NCI-H526 (cell line): ENCODE measurements around the gene WFDC2.

Experiments
- DNase-seq, 2 experiments: peaks; one replicate each; lab custom pipeline; 2025; lab: John Stamatoyannopoulos, UW

The WFDC2 gene

DNA sequence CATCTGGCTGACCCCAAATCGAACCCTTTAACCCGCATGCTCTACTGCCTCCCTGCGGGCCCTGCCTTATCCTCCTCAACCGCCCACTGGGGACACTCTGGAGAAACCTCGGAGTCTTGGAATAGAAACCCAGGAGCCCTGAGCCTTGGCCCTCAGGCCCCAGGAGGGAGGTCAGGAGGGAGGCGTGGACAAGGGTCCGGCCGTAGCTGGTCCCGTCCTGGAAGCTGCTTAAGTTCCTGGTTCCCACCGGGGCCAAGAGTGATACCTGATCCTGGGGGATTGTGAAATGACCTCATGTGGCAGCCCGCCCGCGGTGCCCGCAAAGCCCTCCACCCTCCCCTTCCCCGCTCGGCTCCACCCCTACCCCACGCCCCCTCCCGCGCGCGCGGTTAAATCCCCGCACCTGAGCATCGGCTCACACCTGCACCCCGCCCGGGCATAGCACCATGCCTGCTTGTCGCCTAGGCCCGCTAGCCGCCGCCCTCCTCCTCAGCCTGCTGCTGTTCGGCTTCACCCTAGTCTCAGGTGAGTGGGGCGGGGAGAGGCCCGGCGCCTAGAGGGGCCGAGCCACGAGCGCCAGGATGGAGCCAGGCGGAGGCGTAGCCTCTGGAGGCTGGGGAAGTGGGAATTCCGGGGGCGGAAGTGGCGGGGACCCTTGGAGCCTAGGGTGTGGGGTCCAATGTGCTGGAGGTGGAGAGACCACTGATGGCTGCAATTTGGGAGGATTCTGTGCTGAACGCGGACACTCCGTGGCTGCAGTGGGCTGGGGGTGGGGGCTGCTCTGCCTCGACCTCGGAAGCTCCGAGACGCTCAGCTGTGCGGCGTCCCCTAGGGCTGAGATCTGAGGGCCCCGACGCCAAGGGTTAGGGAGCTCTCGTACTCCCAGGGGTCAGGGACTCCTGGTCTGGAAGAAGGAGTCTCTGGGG lies at the start of gene WFDC2:
WFDC2 (plus strand) TSS at position 418 of the 926 bp plus-strand sequence; CDS start at position 447, 29 bp downstream.
- DNase-seq: peak; percentile 57 to 84

DNA sequence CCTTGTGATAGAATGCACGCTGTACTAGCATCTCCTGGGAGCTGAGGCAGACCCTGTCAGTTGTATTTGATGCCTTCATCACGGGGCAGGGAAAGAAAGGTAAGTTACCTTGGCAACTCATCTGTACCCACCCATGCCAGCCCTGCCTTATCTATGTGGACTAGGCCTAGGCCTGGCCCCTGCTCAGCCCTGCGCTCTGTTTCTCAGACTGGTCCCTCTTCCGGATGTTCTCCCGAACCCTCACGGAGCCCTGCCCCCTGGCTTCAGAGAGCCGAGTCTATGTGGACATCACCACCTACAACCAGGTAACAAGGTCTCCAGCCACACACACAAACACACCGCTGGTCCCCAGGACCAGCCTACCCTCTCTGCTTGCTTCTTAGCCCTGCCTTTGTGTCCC lies 49.4 kb upstream of the WFDC2 start:
- no peak for DNase-seq

GRCh38 chr20:45423700-45424099 lies 45.9 kb upstream of the WFDC2 start:
- no peak for DNase-seq

DNA sequence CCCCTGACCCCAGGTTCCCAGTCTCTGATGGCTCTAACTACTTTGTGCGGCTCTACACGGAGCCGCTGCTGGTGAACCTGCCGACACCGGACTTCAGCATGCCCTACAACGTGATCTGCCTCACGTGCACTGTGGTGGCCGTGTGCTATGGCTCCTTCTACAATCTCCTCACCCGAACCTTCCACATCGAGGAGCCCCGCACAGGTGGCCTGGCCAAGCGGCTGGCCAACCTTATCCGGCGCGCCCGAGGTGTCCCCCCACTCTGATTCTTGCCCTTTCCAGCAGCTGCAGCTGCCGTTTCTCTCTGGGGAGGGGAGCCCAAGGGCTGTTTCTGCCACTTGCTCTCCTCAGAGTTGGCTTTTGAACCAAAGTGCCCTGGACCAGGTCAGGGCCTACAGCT lies 44.0 kb upstream of the WFDC2 start:
- no peak for DNase-seq

DNA sequence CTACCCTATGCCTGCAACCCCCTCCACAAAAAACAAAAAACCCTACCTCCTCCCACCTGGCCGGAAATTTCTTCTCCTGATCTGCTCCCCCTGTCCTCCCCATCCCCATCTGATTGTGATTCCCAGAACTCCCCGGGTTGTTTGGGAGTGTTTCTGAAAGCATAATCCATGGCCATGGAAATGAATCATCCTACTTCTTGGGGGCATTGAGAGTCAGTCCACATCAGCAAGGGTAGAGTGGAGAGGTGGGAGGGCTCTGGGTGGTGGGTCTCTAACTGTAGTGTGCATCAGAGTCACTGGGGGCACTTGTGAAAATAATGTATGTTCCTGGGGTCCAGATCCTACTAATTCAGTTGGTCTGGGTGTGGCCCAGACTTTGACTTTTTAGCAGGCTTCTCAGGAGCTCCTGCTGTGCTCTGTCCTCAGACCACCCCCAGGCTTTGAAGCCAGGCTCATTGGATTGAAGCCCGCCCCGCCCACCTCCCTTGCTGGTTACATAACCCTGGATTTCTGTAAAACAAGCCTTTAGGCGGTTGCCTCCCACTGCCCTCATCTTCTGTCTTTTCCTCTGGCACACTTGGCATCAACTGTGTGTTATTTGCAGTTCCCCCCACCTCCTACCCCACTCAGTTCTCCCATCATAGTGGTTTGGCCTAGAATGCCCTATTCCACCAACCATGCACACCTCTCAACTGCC lies 43.1 kb upstream of the WFDC2 start:
- DNase-seq: no peak

- DNase-seq: no peak
These were observed 42.1 kb upstream of the WFDC2 start for GRCh38 chr20:45427236-45428149.

DNA sequence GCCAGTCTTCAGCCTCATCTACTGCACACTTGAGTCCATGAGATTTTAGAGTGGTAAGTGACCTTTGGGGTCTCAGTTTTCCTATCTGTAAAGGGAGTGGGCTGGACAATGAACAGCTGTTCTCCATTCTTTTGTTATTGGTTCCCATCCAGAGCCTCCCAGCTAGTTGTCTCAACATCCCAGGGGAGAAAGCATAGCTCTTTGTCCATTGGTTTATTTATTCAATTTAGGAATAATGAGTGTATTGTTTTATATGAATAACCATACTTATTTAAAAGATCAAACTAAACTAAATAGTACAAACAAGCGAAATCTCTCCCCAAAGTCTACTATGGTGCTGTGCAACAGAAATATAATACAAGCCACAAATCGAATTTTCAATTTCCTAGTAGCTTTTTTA lies 39.9 kb upstream of the WFDC2 start:
- no peak for DNase-seq

DNA sequence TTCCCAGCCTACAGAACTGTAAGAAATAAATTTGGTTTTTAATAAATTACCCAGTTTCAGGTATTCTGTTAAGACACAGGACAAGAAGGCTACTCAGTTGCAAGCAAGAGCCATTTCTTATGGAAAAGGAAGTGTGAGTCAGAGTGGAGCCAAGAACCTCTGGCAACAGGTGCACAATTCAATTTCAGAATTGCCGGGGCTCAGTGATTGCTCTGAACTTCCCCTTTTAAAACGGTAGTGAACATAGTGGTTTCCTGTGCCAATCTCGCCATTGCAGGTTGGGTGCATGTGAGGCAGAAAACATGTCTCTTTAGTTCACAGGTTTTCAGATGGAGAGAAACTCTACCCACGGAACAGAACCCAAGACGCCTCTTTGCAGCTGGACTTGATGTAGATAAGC lies 37.3 kb upstream of the WFDC2 start:
- no peak for DNase-seq

GRCh38 chr20:45433316-45433715 lies 36.2 kb upstream of the WFDC2 start:
- DNase-seq: no peak

- no peak for DNase-seq
These were observed 35.6 kb upstream of the WFDC2 start for GRCh38 chr20:45433976-45434375.

DNA sequence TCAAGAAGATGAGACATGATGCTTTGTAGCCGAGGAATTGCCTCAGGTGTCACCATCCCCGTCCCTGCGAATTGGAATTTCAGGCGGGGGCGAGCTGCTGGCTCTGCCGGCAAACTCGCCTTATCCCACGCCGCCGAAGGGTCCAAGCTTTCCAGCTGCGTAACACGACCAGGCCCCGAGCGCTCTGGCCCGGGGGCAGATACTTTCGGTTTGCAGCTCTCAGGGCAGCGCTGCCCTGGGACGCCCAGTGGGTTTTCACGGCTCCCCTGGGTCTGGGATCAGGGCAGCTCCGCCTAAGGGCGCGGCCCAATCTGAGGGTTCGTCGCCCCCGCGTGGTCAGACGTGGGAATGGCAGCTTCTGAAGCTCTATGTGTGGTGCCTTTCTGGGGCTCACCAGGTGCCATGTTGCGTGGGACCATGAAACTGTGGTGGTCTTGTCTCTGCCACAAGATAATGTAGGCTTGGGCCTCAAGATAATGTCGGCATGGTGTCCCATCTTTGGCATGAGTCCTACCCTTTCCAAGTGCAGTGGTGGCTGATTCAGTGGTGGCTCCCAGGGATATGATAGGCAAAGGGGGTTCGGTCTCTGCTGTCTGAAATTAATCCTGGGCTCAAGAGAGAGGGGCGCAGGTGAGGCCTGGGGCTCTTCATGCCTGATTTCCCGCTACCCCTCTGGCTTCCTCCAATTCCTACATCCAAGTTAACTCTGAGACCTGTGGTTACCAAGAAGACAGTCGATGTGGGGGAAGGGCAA lies 32.6 kb upstream of the WFDC2 start:
- peak; percentile 79 to 97 for DNase-seq

GRCh38 chr20:45440424-45440823 lies 29.1 kb upstream of the WFDC2 start:
- no peak for DNase-seq

GRCh38 chr20:45440891-45441685 lies 28.5 kb upstream of the WFDC2 start:
- no peak for DNase-seq

DNA sequence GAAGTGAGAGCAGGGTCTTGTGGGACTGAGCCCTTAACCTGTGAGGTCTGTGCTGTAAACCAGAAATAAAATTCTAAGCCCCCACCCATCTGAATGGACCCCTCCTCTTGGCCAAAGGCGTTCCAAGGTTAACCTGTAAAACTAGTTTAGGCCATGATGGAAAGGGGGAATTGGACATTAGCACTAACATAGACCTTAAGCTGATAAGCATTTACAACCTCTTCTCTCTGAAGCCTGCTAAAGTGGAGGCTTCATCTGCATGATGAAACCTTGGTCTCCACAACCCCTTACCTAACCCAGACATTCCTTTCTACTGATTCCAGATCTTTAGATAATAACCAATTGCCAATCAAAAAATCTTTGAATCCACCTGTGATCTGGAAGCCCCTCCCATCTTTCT lies 27.8 kb upstream of the WFDC2 start:
- no peak for DNase-seq

GRCh38 chr20:45444050-45444449 lies 25.5 kb upstream of the WFDC2 start:
- DNase-seq: no peak

GRCh38 chr20:45445805-45446562 lies 23.6 kb upstream of the WFDC2 start:
- DNase-seq: peak; percentile 12 to 45

- DNase-seq: no peak
These were observed 21.3 kb upstream of the WFDC2 start for GRCh38 chr20:45448270-45448669.

DNA sequence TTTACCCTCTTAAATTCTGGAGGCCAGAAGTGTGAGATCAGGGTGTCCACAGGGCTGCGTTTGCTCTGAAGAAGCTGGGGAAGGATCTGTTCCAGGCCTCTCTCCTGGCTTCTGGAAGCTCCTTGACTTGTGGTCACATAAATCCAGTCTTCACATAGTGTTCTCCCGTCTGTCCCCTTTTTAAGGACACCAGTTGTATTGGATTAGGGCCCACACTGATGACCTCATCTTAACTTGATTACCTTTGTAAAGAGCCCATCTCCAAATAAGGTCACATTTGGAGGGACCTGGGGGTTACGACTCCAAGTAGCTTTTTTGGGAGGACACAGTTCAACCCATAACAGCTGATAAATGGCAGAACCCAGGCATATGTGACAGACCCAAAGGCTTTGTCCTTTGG lies 20.0 kb upstream of the WFDC2 start:
- no peak for DNase-seq

- peak; percentile 79 to 94 for DNase-seq
These were observed 19.3 kb upstream of the WFDC2 start for GRCh38 chr20:45450097-45450818.
